Astrocyte of the cerebellum (primary cell): ENCODE data around the gene SOAT1.
"Not testable (repeated sequence)": the region's sequence is repeated elsewhere in the genome, so short reads cannot be mapped to it uniquely, and the experiment has no call there.

Source experiments
- DNase-seq: peaks from one replicate; pipeline ENCODE4 v3.0.0-alpha.2; 2011; ENCODE audit warnings: low read depth
- H3K4me3 ChIP-seq: 2 replicates; pipeline ENCODE4 v1.5.1; 2011; ENCODE audit warnings: mild to moderate bottlenecking, low read depth, low read length, moderate library complexity
- in situ Hi-C: cut with HindIII; loops from 2 replicates; pipeline ENCODE4 v1.10.0; 2017; ENCODE audit warnings: low sequenced_read_pairs
- TF ChIP-seq, protein P1 (sequence below): IDR thresholded peaks from 2 replicates; pipeline ENCODE4 v1.5.1; 2012; ENCODE audit warnings: low read length, low read depth, moderate library complexity, mild to moderate bottlenecking; ENCODE audit errors: missing control alignments

SOAT1 gene

DNA sequence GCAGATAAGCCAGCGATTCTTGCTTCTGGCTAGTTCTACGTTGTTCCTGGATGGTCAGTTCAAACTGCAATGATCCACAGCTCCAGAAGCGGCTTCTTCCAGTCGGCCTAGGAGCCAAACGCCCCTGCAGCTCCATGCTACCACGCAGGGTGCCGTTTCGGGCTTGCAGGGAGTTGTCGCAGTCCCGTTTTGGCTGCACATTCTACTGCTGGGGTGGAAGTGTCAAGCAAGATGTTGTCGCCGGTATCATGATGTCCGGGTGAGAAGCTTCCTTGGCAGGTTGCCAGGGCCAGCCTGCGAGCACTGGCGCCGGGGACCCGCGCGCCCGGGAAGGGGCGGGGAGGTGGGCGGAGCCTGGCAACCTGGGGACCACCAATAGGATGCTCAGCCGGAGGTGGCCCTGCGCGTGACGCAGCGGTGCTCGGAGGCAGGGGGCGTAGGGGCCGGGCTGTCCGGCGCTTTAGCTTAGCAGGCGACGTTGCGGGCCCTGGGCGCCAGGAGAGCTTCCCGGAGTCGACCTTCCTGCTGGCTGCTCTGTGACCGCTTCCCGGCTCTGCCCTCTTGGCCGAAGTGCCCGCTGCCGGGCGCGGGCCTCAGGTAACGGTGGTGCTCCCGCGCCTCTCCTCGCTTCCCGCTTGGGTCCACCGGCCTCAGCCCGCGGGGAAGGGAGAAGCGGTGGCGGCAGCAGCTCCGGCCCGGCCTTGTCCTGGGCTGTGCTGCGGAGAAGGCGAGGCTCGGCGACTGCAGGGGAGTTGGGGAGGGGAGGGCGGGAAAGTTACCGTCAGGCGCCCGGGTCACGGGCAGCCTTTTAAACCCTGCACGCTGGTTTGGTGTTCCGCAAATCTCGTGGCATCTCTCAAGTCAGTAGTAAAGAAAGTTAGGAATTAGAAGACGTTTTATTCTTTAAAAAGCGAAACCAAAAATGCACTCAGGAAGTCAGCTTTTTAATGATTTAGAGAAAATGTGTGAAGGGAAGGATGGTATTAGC, at the start of gene SOAT1:
Gene SOAT1, plus strand, starts transcription at position 458 of the 988 bp plus-strand sequence. CDS start 8,888 bp downstream, outside the sequence.
- TF ChIP-seq, protein P1, sequence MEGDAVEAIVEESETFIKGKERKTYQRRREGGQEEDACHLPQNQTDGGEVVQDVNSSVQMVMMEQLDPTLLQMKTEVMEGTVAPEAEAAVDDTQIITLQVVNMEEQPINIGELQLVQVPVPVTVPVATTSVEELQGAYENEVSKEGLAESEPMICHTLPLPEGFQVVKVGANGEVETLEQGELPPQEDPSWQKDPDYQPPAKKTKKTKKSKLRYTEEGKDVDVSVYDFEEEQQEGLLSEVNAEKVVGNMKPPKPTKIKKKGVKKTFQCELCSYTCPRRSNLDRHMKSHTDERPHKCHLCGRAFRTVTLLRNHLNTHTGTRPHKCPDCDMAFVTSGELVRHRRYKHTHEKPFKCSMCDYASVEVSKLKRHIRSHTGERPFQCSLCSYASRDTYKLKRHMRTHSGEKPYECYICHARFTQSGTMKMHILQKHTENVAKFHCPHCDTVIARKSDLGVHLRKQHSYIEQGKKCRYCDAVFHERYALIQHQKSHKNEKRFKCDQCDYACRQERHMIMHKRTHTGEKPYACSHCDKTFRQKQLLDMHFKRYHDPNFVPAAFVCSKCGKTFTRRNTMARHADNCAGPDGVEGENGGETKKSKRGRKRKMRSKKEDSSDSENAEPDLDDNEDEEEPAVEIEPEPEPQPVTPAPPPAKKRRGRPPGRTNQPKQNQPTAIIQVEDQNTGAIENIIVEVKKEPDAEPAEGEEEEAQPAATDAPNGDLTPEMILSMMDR, result no peak
- in situ Hi-C loops, result loop anchor here (5.0 kb wide), 1 partner anchor 59 kb away; no protein-coding TSS in a partner anchor
- DNase-seq, result peak; percentile 52
- peak within 1 kb of the TSS; percentile 81 for H3K4me3 ChIP-seq

DNA sequence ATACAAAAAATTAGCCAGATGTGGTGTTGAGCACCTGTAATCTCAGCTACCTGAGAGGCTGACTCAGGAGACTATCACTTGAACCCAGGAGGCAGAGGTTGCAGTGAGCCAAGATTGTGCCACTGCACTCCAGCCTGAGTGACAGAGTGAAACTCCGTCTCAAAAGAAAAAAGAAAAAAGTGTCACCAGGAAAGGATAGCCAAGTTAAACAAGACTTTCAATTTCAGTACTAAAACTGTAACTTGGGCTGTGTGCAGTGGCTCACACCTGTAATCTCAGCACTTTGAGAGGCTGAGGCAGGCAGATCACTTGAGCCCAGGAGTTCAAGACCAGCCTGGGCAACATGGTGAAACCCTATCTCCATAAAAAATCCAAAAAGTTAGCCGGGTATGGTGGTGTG, 48.2 kb upstream of the SOAT1 start:
- H3K4me3 ChIP-seq, DNase-seq, in situ Hi-C loops: not testable (repeated sequence)

DNA sequence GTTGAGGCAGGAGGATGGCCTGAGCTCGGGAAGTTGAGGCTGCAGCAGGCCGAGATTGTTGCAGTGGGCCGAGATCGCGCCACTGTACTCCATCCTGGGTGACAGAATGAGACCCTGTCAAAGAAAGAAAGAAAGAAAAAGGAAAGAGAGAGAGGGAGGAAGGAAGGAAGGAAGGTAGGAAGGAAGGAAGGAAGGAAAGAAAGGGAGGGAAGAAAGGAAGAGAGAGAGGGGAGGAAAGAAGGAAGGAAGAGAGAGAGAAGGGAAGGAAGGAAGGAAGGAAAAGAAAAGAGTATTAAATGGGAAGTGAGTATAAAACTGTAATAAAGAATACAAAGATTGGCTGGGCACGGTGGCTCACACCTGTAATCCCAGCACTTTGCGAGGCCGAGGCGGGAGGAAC, 45.7 kb upstream of the SOAT1 start:
- DNase-seq, result no peak
- in situ Hi-C loops, result no loop called here
- TF ChIP-seq, protein P1, result no peak
- no peak overlapping the region for H3K4me3 ChIP-seq

DNA sequence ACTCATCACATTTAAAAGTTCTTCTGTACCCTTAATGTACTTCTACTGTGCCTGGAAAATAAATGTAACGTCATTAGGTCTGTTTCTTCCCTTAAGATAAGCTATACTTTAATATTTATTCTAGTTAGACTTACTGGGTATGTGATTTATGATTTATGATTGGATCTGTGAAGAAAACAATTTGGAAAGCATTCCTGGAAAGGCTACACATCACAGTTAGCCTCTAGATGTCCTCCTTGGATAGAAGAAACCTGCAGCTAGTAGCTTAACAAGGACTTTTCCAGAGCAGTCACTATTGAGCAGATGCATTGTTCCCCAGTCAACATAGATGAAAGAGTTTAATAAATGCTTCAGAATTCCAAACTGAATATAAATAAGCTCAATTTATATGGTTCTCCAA, 41.9 kb upstream of the SOAT1 start:
- DNase-seq, result peak; percentile 41
- TF ChIP-seq, protein P1, result peak; percentile 55
- no peak overlapping the region for H3K4me3 ChIP-seq
- in situ Hi-C loops, result no loop called here

DNA sequence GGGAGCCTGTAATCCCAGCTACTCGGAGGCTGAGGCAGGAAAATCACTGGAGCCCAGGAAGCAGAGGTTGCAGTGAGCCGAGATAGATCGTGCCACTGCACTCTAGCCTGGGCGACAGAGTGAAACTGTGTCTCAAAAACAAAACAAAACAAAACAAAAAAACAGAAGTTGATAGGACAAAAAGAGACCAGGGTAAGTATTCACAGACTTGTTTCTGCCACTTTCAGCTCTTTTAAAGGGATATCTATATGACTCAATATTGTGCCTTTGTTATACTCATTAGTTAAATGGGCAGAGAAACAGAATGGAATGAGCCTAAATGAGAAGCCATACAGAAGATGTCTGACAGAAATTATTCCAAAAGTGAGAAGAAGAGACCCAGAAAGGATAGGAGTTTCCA, 41.0 kb upstream of the SOAT1 start:
- H3K4me3 ChIP-seq, result no peak overlapping the region
- no peak for DNase-seq
- TF ChIP-seq, protein P1, result no peak
- in situ Hi-C loops, result no loop called here

DNA sequence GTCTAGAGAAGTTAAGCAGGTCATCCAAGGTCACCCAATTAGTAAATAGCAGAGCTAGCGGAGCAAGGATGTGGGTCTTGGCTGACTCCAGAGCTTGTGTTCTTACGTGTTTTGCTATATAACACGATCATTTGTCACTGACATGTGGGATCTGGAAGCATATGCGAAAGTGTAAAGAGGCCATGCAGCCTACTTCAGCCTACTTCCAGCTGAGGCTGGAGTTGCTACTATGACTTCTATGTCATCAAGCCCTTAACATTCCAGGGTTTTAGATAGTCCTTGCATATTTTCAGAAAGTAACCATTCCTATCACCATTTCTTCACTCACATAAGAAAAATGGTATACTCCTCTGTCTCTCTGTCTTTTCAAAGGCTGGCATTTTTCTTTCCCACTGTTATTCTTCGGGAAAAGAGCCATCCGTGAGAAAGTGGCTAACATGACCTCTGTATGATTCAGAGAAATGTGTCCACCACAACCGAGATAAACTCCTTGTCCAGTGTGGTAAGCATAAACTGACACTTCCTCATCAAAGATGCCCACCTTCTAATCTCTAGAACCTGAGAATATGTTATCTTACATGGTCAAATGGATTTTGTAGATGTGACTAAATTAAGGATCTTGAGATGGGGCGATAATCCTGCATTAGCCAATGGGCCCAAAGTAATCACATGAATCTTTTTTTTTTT, 40.2 kb upstream of the SOAT1 start:
- TF ChIP-seq, protein P1, result no peak
- no peak for DNase-seq
- in situ Hi-C loops, result no loop called here
- no peak overlapping the region for H3K4me3 ChIP-seq

DNA sequence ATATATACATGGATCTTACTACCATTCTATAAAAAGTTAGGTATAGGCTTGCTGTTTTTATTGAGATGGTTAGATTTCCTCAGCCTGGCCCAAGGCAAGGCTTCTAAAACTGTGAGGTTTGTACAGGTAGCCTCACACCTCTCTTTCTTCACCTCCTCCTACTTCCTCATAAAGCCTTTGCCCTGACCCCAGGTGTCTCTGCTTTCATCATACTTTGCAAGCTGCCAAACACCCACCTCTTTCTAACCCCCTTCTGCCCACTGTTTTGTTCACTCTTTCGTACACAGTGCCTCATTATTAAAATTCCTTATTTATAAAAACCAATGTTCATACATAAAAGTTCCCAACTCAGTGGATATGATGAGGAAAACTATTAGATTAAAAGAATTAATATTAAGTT, 31.4 kb upstream of the SOAT1 start:
- in situ Hi-C loops, result no loop called here

More for the DNA sequence above, 31.4 kb upstream of the SOAT1 start:
- no peak for DNase-seq
- no peak overlapping the region for H3K4me3 ChIP-seq
- TF ChIP-seq, protein P1, result no peak
